ENCODE data around the gene PSMG4.

Gene PSMG4

GRCh38 chr6:3299221-3299620 lies 40.5 kb downstream of the PSMG4 start:
- no peak for FAIRE-seq
- no peak for TF ChIP-seq PAX5 (IDR thresholded peaks at IDR 0.05; ENCODE audit: insufficient read depth, low read length, severe bottlenecking)
- no peak for TF ChIP-seq TAF1 (IDR thresholded peaks at IDR 0.05; ENCODE audit: low read depth, low read length)
- no peak for TF ChIP-seq SPI1 (IDR thresholded peaks at IDR 0.05; ENCODE audit: low read depth, low read length)
- no peak for TF ChIP-seq POU2F2 (IDR thresholded peaks at IDR 0.05; ENCODE audit: low read depth, low read length)
- no peak for TF ChIP-seq POLR2A (IDR thresholded peaks at IDR 0.05; ENCODE audit: low read depth, low read length)
- TF ChIP-seq POLR2AphosphoS5 (IDR thresholded peaks at IDR 0.05; ENCODE audit: low read depth, low read length), result no peak
- no peak for DNase-seq (ENCODE audit: insufficient read length, low spot score)

DNA sequence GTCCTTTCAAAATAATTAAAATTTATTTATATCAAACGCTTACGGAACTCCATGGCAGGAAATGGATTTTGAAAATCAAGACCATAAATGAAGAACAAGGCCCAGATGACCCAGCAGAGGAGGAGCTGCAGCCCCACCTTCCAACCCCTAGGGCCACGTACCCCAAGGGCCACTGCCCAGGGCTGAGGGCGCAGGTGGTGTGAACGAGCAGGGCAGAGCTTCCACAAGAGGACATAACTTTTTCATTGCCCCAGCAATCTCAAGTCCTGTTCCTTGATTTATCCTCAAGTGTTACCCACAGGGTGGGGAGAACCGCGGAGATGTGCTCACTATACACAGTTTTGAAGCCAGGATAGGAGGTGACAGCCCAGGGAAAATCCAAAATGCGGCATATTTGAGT lies 42.8 kb downstream of the PSMG4 start:
- FAIRE-seq (no peak), DNase-seq (ENCODE audit: insufficient read length, low spot score) (no peak)
- no peak for TF ChIP-seq PAX5 (IDR thresholded peaks at IDR 0.05; ENCODE audit: insufficient read depth, low read length, severe bottlenecking)
- no peak for TF ChIP-seq TAF1 (IDR thresholded peaks at IDR 0.05; ENCODE audit: low read depth, low read length)
- no peak for TF ChIP-seq POLR2A (IDR thresholded peaks at IDR 0.05; ENCODE audit: low read depth, low read length)
- no peak for TF ChIP-seq POLR2AphosphoS5 (IDR thresholded peaks at IDR 0.05; ENCODE audit: low read depth, low read length)
- no peak for TF ChIP-seq SPI1 (IDR thresholded peaks at IDR 0.05; ENCODE audit: low read depth, low read length)
- TF ChIP-seq POU2F2 (IDR thresholded peaks at IDR 0.05; ENCODE audit: low read depth, low read length), result no peak

GRCh38 chr6:3303795-3304411 lies 45.2 kb downstream of the PSMG4 start:
- FAIRE-seq, result no peak
- TF ChIP-seq TAF1 (IDR thresholded peaks at IDR 0.05; ENCODE audit: low read depth, low read length), result no peak
- TF ChIP-seq POU2F2 (IDR thresholded peaks at IDR 0.05; ENCODE audit: low read depth, low read length), result no peak
- no peak for TF ChIP-seq POLR2AphosphoS5 (IDR thresholded peaks at IDR 0.05; ENCODE audit: low read depth, low read length)
- TF ChIP-seq SPI1 (IDR thresholded peaks at IDR 0.05; ENCODE audit: low read depth, low read length), result no peak
- TF ChIP-seq PAX5 (IDR thresholded peaks at IDR 0.05; ENCODE audit: insufficient read depth, low read length, severe bottlenecking), result no peak
- TF ChIP-seq POLR2A (IDR thresholded peaks at IDR 0.05; ENCODE audit: low read depth, low read length), result no peak
- no peak for DNase-seq (ENCODE audit: insufficient read length, low spot score)

DNA sequence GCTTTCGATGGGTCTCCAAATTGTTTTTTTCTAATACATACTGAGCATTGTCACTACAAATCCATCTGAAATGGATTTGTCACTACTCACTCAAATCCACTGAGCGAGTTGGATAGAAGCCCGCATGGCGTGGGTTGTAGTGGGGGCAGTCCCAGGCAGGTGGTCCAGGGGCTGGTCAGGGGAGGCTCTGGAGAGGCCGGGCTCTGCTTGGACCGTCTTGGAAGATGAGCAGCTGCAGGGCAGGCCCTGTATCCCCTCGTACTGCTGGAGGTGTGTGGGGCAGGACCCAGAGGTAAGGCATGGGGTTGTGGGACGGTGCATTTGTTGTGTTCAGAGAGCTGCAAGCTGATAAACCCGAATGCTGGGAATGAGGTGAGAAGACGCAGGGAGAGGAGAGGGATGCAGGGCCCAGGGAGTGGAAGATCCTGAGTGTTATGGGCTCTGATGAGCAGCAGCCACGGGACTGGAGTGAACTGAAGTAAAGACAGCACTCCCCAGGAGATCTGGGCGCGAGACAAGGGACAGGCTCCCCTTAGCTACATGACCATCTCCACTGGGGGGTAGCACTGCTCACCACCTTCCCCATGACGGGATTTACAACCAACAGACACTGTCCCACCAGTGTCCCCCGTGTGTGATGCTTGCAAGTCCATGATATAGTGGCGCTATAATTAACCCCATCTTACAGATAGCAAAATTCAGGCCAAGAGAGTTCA lies 45.9 kb downstream of the PSMG4 start:
- FAIRE-seq (no peak), DNase-seq (ENCODE audit: insufficient read length, low spot score) (no peak)
- TF ChIP-seq SPI1 (IDR thresholded peaks at IDR 0.05; ENCODE audit: low read depth, low read length) (no peak), POU2F2 (IDR thresholded peaks at IDR 0.05; ENCODE audit: low read depth, low read length) (no peak)

DNA sequence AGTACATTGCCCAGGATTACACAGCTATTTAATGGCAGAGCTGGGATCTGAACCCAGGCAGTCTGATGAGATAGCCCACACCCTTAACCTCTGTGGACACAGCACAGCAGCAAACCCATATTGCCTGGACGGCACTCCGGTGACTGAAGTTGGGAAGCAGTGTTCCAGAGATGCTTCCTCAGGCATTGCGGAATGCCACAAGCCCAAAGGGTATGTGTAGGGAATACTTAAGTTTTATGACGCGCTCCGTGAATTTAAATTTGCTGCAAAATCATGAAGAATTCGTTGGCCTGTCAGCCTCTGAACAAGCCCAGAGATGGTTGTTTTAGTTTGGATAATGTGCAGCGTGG lies 46.4 kb downstream of the PSMG4 start:
- no peak for DNase-seq (ENCODE audit: insufficient read length, low spot score)
- FAIRE-seq, result no peak
- TF ChIP-seq PAX5 (IDR thresholded peaks at IDR 0.05; ENCODE audit: insufficient read depth, low read length, severe bottlenecking) (no peak), SPI1 (IDR thresholded peaks at IDR 0.05; ENCODE audit: low read depth, low read length) (no peak), TAF1 (IDR thresholded peaks at IDR 0.05; ENCODE audit: low read depth, low read length) (no peak), POLR2A (IDR thresholded peaks at IDR 0.05; ENCODE audit: low read depth, low read length) (no peak), POLR2AphosphoS5 (IDR thresholded peaks at IDR 0.05; ENCODE audit: low read depth, low read length) (no peak)

DNA sequence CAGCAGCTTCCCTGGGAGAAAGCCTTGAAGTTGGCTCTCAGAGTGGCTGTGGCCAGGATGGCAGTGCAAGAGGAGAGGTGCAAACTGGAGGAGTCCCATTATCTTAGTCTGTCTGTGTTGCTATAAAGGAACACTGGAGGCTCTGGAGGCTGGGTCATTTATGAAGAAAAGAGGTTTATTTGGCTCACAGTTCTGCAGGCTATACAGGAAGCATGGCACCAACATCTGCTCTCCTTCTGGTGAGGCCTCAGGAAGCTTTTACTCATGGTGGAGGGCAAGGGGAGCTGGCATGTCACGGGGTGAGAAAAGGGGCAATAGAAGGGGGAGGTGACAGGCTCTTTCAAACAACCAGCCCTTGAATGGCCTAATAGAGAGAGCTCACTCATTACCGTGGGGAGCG lies 47.1 kb downstream of the PSMG4 start:
- FAIRE-seq (no peak), DNase-seq (ENCODE audit: insufficient read length, low spot score) (no peak)
- TF ChIP-seq POLR2A (IDR thresholded peaks at IDR 0.05; ENCODE audit: low read depth, low read length) (no peak), POU2F2 (IDR thresholded peaks at IDR 0.05; ENCODE audit: low read depth, low read length) (no peak)

- DNase-seq (ENCODE audit: insufficient read length, low spot score) (no peak), FAIRE-seq (no peak)
- TF ChIP-seq SPI1 (IDR thresholded peaks at IDR 0.05; ENCODE audit: low read depth, low read length) (no peak), PAX5 (IDR thresholded peaks at IDR 0.05; ENCODE audit: insufficient read depth, low read length, severe bottlenecking) (no peak), POLR2A (IDR thresholded peaks at IDR 0.05; ENCODE audit: low read depth, low read length) (no peak), TAF1 (IDR thresholded peaks at IDR 0.05; ENCODE audit: low read depth, low read length) (no peak), POU2F2 (IDR thresholded peaks at IDR 0.05; ENCODE audit: low read depth, low read length) (no peak)
These were observed 48.1 kb downstream of the PSMG4 start for GRCh38 chr6:3306848-3307247.

GRCh38 chr6:3307436-3307835 lies 48.7 kb downstream of the PSMG4 start:
- no peak for DNase-seq (ENCODE audit: insufficient read length, low spot score)
- TF ChIP-seq POU2F2 (IDR thresholded peaks at IDR 0.05; ENCODE audit: low read depth, low read length) (no peak), TAF1 (IDR thresholded peaks at IDR 0.05; ENCODE audit: low read depth, low read length) (no peak), POLR2A (IDR thresholded peaks at IDR 0.05; ENCODE audit: low read depth, low read length) (no peak), SPI1 (IDR thresholded peaks at IDR 0.05; ENCODE audit: low read depth, low read length) (no peak), POLR2AphosphoS5 (IDR thresholded peaks at IDR 0.05; ENCODE audit: low read depth, low read length) (no peak), PAX5 (IDR thresholded peaks at IDR 0.05; ENCODE audit: insufficient read depth, low read length, severe bottlenecking) (no peak)
- FAIRE-seq, result no peak

GRCh38 chr6:3308106-3308505 lies 49.4 kb downstream of the PSMG4 start:
- FAIRE-seq (no peak), DNase-seq (ENCODE audit: insufficient read length, low spot score) (no peak)
- TF ChIP-seq SPI1 (IDR thresholded peaks at IDR 0.05; ENCODE audit: low read depth, low read length), result no peak

- DNase-seq (ENCODE audit: insufficient read length, low spot score) (no peak), FAIRE-seq (peak; percentile 35)
- TF ChIP-seq POLR2AphosphoS5 (IDR thresholded peaks at IDR 0.05; ENCODE audit: low read depth, low read length), result no peak
- TF ChIP-seq SPI1 (IDR thresholded peaks at IDR 0.05; ENCODE audit: low read depth, low read length), result no peak
- no peak for TF ChIP-seq POU2F2 (IDR thresholded peaks at IDR 0.05; ENCODE audit: low read depth, low read length)
- TF ChIP-seq PAX5 (IDR thresholded peaks at IDR 0.05; ENCODE audit: insufficient read depth, low read length, severe bottlenecking), result no peak
- TF ChIP-seq TAF1 (IDR thresholded peaks at IDR 0.05; ENCODE audit: low read depth, low read length), result no peak
- TF ChIP-seq POLR2A (IDR thresholded peaks at IDR 0.05; ENCODE audit: low read depth, low read length), result no peak
These were observed 50.8 kb downstream of the PSMG4 start for GRCh38 chr6:3309391-3310050.
